ENCODE measurements around the gene SLC10A3.

DNA sequence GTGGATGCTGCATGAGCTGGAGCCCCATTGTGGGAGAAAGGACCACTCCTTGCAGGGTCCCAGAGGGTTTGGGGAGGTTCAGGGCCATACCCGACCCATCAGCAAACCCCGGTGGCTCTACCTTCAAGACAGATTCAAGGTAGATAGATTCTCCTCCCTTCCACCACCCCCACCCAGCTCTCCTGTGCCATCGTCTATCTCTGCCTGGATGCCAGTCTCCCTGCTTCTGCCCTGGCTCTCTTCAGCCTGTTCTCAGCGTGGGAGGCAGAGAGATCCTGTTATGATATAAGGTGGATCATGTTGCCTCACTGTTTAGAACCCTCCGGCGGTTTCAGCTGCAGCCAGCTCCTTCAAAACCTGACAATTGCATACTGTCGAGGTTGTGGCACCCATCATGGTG, 16.7 kb downstream of the SLC10A3 start:
- no peak for TF ChIP-seq CTCF (IDR thresholded peaks at IDR 0.05 in 2 of 3, conservative IDR thresholded peaks at IDR 0.05 in 1 of 3; ENCODE audit: control insufficient read depth in 2 of 3, extremely low read depth in 1 of 3, insufficient read depth in 1 of 3, low read depth in 3 of 3, low read length in 3 of 3)
- no peak for TF ChIP-seq RB1 (IDR thresholded peaks at IDR 0.05; ENCODE audit: borderline replicate concordance)
- TF ChIP-seq RAD51 (IDR thresholded peaks at IDR 0.05), result no peak
- no peak for TF ChIP-seq POLR2A (IDR thresholded peaks at IDR 0.05; ENCODE audit: low read depth, low read length)
- no peak for TF ChIP-seq MTA3 (IDR thresholded peaks at IDR 0.05; ENCODE audit: borderline replicate concordance, low read length)
- no peak for TF ChIP-seq ZSCAN29 (IDR thresholded peaks at IDR 0.05)
- no peak for TF ChIP-seq TAF1 (IDR thresholded peaks at IDR 0.05; ENCODE audit: borderline replicate concordance, low read depth, low read length)
- TF ChIP-seq ZNF274 (IDR thresholded peaks at IDR 0.05; ENCODE audit: insufficient read depth, insufficient read length), result no peak
- no peak for TF ChIP-seq RAD21 (IDR thresholded peaks at IDR 0.05; ENCODE audit: insufficient read depth, low read depth, low read length)
- TF ChIP-seq, protein P1, sequence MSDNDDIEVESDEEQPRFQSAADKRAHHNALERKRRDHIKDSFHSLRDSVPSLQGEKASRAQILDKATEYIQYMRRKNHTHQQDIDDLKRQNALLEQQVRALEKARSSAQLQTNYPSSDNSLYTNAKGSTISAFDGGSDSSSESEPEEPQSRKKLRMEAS (IDR thresholded peaks at IDR 0.05; ENCODE audit: low read depth, low read length), result no peak

Measured in GM12878 (cell line).